ENCODE data around the gene HEG1.

Gene HEG1

GRCh38 chr3:125003859-125004595 is 51.8 kb downstream of the HEG1 start:
- Mint-ChIP-seq H3K4me3 (no peak overlapping the region), H3K36me3 (peaks cover 84% of the 10 kb centered on the region), H3K9me3 (no peaks in the 10 kb centered on the region), H3K27me3 (no peaks in the 10 kb centered on the region), H3K27ac (no peak overlapping the region), H3K4me1 (peaks cover 26% of the 10 kb centered on the region)
- CTCF ChIA-PET = no interaction called here
- no peak for DNase-seq

- H3K36me3 Mint-ChIP-seq = peaks cover 83% of the 10 kb centered on the region
- DNase-seq = no peak
- peak overlapping the region; percentile 72 for H3K27ac Mint-ChIP-seq
- H3K9me3 Mint-ChIP-seq = no peaks in the 10 kb centered on the region
- peaks cover 27% of the 10 kb centered on the region for H3K4me1 Mint-ChIP-seq
- no peaks in the 10 kb centered on the region for H3K27me3 Mint-ChIP-seq
- H3K4me3 Mint-ChIP-seq = no peak overlapping the region
- CTCF ChIA-PET = no interaction called here
Observed at GRCh38 chr3:125003369-125003853, 52.4 kb downstream of the HEG1 start.

- Mint-ChIP-seq H3K9me3 (no peaks in the 10 kb centered on the region), H3K4me3 (no peak overlapping the region), H3K36me3 (peaks cover 82% of the 10 kb centered on the region), H3K27ac (peak overlapping the region; percentile 72), H3K4me1 (peaks cover 27% of the 10 kb centered on the region), H3K27me3 (no peaks in the 10 kb centered on the region)
- peak; percentile 36 for DNase-seq
- CTCF ChIA-PET = interaction anchor here (1.3 kb wide), 1 partner anchor 148 kb away, joined by 3 read pairs; no protein-coding TSS in a partner anchor
Observed at GRCh38 chr3:125002414-125003368, 53.1 kb downstream of the HEG1 start.

- H3K4me1 Mint-ChIP-seq = peaks cover 28% of the 10 kb centered on the region
- H3K9me3 Mint-ChIP-seq = no peaks in the 10 kb centered on the region
- CTCF ChIA-PET = interaction anchor here (1.3 kb wide), 1 partner anchor 149 kb away, joined by 3 read pairs; no protein-coding TSS in a partner anchor
- DNase-seq = no peak
- peaks cover 84% of the 10 kb centered on the region for H3K36me3 Mint-ChIP-seq
- H3K27me3 Mint-ChIP-seq = no peaks in the 10 kb centered on the region
- H3K4me3 Mint-ChIP-seq = no peak overlapping the region
- H3K27ac Mint-ChIP-seq = peak overlapping the region; percentile 72
Observed at GRCh38 chr3:125001557-125002413, 54.0 kb downstream of the HEG1 start.

- Mint-ChIP-seq H3K36me3 (peaks cover 86% of the 10 kb centered on the region), H3K4me3 (no peak overlapping the region), H3K4me1 (peaks cover 39% of the 10 kb centered on the region), H3K9me3 (no peaks in the 10 kb centered on the region), H3K27me3 (no peaks in the 10 kb centered on the region), H3K27ac (no peak overlapping the region)
- DNase-seq = no peak
- CTCF ChIA-PET = interaction anchor here (0.6 kb wide), 1 partner anchor 383 kb away, joined by 4 read pairs; no protein-coding TSS in a partner anchor
Observed at GRCh38 chr3:125000661-125001060, 55.1 kb downstream of the HEG1 start.

- Mint-ChIP-seq H3K4me1 (peaks cover 45% of the 10 kb centered on the region), H3K4me3 (no peak overlapping the region), H3K9me3 (no peaks in the 10 kb centered on the region), H3K27ac (no peak overlapping the region), H3K36me3 (peaks cover 86% of the 10 kb centered on the region), H3K27me3 (no peaks in the 10 kb centered on the region)
- no peak for DNase-seq
- CTCF ChIA-PET = interaction anchor here (0.6 to 1.3 kb wide), 2 partner anchors 14 to 586 kb away, joined by 3 read pairs; no protein-coding TSS in a partner anchor
Observed at GRCh38 chr3:124999897-125000435, 55.8 kb downstream of the HEG1 start.

GRCh38 chr3:124999317-124999716 is 56.5 kb downstream of the HEG1 start:
- Mint-ChIP-seq H3K36me3 (peaks cover 83% of the 10 kb centered on the region), H3K9me3 (no peaks in the 10 kb centered on the region), H3K27ac (no peak overlapping the region), H3K4me3 (no peak overlapping the region), H3K27me3 (no peaks in the 10 kb centered on the region), H3K4me1 (peaks cover 45% of the 10 kb centered on the region)
- no peak for DNase-seq
- CTCF ChIA-PET = interaction anchor here (0.6 to 1.3 kb wide), 3 partner anchors 15 to 586 kb away, joined by 3 read pairs; no protein-coding TSS in a partner anchor

- no peak for DNase-seq
- Mint-ChIP-seq H3K4me3 (no peak overlapping the region), H3K27ac (peak overlapping the region; percentile 47), H3K9me3 (no peaks in the 10 kb centered on the region), H3K4me1 (peaks cover 47% of the 10 kb centered on the region), H3K36me3 (peaks cover 83% of the 10 kb centered on the region), H3K27me3 (no peaks in the 10 kb centered on the region)
- CTCF ChIA-PET = no interaction called here
Observed at GRCh38 chr3:124998247-124998630, 57.6 kb downstream of the HEG1 start.

- Mint-ChIP-seq H3K27me3 (no peaks in the 10 kb centered on the region), H3K9me3 (no peaks in the 10 kb centered on the region), H3K4me3 (no peak overlapping the region), H3K36me3 (peaks cover 77% of the 10 kb centered on the region), H3K4me1 (peaks cover 40% of the 10 kb centered on the region), H3K27ac (no peak overlapping the region)
- CTCF ChIA-PET = interaction anchor here (1.4 to 1.6 kb wide), 2 partner anchors 67 to 203 kb away, joined by 3 read pairs; no protein-coding TSS in a partner anchor
- no peak for DNase-seq
Observed at GRCh38 chr3:124997303-124998246, 58.2 kb downstream of the HEG1 start.

- H3K4me1 Mint-ChIP-seq = peaks cover 30% of the 10 kb centered on the region
- no peaks in the 10 kb centered on the region for H3K9me3 Mint-ChIP-seq
- CTCF ChIA-PET = interaction anchor here (0.6 to 3.6 kb wide), 18 partner anchors 13 to 1858 kb away, joined by 3 to 23 read pairs (median 4); partner anchors contain the start of gene ZNF148
- peak; percentile 73 for DNase-seq
- H3K36me3 Mint-ChIP-seq = peaks cover 66% of the 10 kb centered on the region
- no peak overlapping the region for H3K4me3 Mint-ChIP-seq
- peak overlapping the region; percentile 71 for H3K27ac Mint-ChIP-seq
- H3K27me3 Mint-ChIP-seq = no peaks in the 10 kb centered on the region
Observed at GRCh38 chr3:124995460-124995994, 60.3 kb downstream of the HEG1 start.

GRCh38 chr3:124993466-124993865 is 62.3 kb downstream of the HEG1 start:
- Mint-ChIP-seq H3K9me3 (no peaks in the 10 kb centered on the region), H3K4me1 (peaks cover 28% of the 10 kb centered on the region), H3K4me3 (no peak overlapping the region), H3K36me3 (peaks cover 58% of the 10 kb centered on the region), H3K27me3 (no peaks in the 10 kb centered on the region), H3K27ac (no peak overlapping the region)
- DNase-seq = no peak
- CTCF ChIA-PET = interaction anchor here (0.7 to 3.6 kb wide), 3 partner anchors 29 to 445 kb away, joined by 3 to 23 read pairs (median 4); no protein-coding TSS in a partner anchor

GRCh38 chr3:124992041-124992440 is 63.8 kb downstream of the HEG1 start:
- no peaks in the 10 kb centered on the region for H3K9me3 Mint-ChIP-seq
- peaks cover 27% of the 10 kb centered on the region for H3K4me1 Mint-ChIP-seq
- H3K36me3 Mint-ChIP-seq = peaks cover 50% of the 10 kb centered on the region
- H3K4me3 Mint-ChIP-seq = no peak overlapping the region
- CTCF ChIA-PET = interaction anchor here (0.6 to 1.1 kb wide), 2 partner anchors 9 to 27 kb away, joined by 3 to 4 read pairs; no protein-coding TSS in a partner anchor
- H3K27ac Mint-ChIP-seq = no peak overlapping the region
- H3K27me3 Mint-ChIP-seq = no peaks in the 10 kb centered on the region
- no peak for DNase-seq
